Measurements from ENCODE around the gene NPC1L1. TPM values are rescaled to one million over a fixed set of nuclear protein-coding genes. Genes with fewer than 3 reads are reported as not detected.

The NPC1L1 gene
- total RNA-seq, 3 donors from 2014 or later (not counting 1 experiment from before 2014, with no cell fraction given), result 0.10 to 0.16 TPM; not detected in 1

DNA sequence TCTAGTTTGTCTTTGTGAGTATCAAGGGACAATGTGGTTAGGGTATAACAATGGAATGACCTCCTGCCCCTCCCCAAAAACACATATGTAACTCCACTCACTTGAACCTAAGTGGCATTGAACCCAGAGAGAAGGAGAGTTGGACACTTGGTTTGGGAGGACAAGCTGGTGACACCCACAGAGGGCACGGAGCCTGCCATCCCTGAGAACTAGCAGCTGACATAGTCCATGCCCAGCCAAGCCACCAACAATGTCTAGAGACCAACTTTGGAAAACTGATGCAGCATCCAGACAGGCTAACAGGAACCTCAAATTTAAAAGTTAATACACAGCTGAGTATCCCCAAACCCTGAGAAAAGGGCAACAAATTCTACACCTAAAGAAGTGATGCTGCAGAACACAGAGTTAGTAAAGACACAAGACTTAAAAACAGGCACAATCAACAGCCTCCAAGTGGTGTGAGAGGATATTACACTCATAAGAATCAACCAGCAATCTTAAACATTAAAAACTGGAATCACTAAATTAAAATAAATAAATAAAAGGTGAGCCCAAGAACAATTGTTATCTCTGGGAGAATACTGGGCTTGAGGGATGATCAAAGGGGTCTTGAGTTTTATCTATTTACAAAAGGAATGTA, 77.8 kb downstream of the NPC1L1 start:
- 100% methylated on average over 1 of the region's 1 CpG for WGBS (ENCODE audit: insufficient coverage)
- TF ChIP-seq, protein P1, sequence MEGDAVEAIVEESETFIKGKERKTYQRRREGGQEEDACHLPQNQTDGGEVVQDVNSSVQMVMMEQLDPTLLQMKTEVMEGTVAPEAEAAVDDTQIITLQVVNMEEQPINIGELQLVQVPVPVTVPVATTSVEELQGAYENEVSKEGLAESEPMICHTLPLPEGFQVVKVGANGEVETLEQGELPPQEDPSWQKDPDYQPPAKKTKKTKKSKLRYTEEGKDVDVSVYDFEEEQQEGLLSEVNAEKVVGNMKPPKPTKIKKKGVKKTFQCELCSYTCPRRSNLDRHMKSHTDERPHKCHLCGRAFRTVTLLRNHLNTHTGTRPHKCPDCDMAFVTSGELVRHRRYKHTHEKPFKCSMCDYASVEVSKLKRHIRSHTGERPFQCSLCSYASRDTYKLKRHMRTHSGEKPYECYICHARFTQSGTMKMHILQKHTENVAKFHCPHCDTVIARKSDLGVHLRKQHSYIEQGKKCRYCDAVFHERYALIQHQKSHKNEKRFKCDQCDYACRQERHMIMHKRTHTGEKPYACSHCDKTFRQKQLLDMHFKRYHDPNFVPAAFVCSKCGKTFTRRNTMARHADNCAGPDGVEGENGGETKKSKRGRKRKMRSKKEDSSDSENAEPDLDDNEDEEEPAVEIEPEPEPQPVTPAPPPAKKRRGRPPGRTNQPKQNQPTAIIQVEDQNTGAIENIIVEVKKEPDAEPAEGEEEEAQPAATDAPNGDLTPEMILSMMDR (IDR thresholded peaks at IDR 0.05), result peak; percentile 16
- DNase-seq, result peak in 1 of 2 donors; percentile 42
- H3K27me3 ChIP-seq (ENCODE audit: control insufficient read depth, insufficient read depth, low read length), result no peaks in the 10 kb centered on the region
- ATAC-seq, result no peak
- H3K36me3 ChIP-seq (ENCODE audit: control insufficient read depth, insufficient read depth, low read length), result peaks cover 9% of the 10 kb centered on the region
- intact Hi-C loops (cut with micrococcal nuclease), result no loop called here
- no peaks in the 10 kb centered on the region for H3K9me3 ChIP-seq (ENCODE audit: control insufficient read depth, insufficient read depth, low read length)
- Mint-ChIP-seq H3K9me3 (no peaks in the 10 kb centered on the region), H3K4me3 (no peak overlapping the region), H3K27me3 (ENCODE audit: low read depth in 2 of 2) (no peaks in the 10 kb centered on the region), H3K27ac (no peak overlapping the region), H3K36me3 (peaks cover 12% of the 10 kb centered on the region), H3K4me1 (peaks cover 59 to 61% of the 10 kb centered on the region in 2 donors)
- no peak overlapping the region for H3K27ac ChIP-seq (ENCODE audit: low read length)
- peaks cover 30% of the 10 kb centered on the region for H3K4me1 ChIP-seq (ENCODE audit: control insufficient read depth, insufficient read depth, low read length)
- no peak overlapping the region for H3K4me3 ChIP-seq (ENCODE audit: low read length)

Other genes with a start within 250 kb of the NPC1L1 start
- under 1 TPM in 1 of 3 donors, not detected in 2; 0.70 TPM for gene CAMK2B, start 215.7 kb downstream of the NPC1L1 start, total RNA-seq
- 10 to 100 TPM; 50.1 to 79.9 (median 68.7) TPM for gene NUDCD3, start 50.7 kb downstream of the NPC1L1 start, total RNA-seq
- gene DDX56, start 32.6 kb upstream of the NPC1L1 start, total RNA-seq, result 10 to 100 TPM; 67.8 to 85.5 (median 84.5) TPM
- 100 to 1,000 TPM in 1 of 3 donors, 10 to 100 TPM in 2; 93.1 to 101 (median 94.1) TPM for gene TMED4, start 40.9 kb upstream of the NPC1L1 start, total RNA-seq
- 10 to 100 TPM; 69.2 to 86.7 (median 81.4) TPM for gene OGDH, start 65.3 kb upstream of the NPC1L1 start, total RNA-seq
- gene ZMIZ2, start 207.5 kb upstream of the NPC1L1 start, total RNA-seq, result 100 to 1,000 TPM; 152 to 170 (median 167) TPM

Measured in natural killer cell (primary cell).